Activated naive CD8-positive, alpha-beta T cell treated with anti-CD3 and anti-CD28 coated beads, Interleukin-2, amount 50 U/mL, for 16 hours (primary cell): Measurements from ENCODE around the gene ISYNA1.

Source experiments
- DNase-seq: peaks from one replicate; pipeline ENCODE4 v3.0.0-alpha.2; 2020; ENCODE audit warnings: low read depth, low spot score

ISYNA1 gene

DNA sequence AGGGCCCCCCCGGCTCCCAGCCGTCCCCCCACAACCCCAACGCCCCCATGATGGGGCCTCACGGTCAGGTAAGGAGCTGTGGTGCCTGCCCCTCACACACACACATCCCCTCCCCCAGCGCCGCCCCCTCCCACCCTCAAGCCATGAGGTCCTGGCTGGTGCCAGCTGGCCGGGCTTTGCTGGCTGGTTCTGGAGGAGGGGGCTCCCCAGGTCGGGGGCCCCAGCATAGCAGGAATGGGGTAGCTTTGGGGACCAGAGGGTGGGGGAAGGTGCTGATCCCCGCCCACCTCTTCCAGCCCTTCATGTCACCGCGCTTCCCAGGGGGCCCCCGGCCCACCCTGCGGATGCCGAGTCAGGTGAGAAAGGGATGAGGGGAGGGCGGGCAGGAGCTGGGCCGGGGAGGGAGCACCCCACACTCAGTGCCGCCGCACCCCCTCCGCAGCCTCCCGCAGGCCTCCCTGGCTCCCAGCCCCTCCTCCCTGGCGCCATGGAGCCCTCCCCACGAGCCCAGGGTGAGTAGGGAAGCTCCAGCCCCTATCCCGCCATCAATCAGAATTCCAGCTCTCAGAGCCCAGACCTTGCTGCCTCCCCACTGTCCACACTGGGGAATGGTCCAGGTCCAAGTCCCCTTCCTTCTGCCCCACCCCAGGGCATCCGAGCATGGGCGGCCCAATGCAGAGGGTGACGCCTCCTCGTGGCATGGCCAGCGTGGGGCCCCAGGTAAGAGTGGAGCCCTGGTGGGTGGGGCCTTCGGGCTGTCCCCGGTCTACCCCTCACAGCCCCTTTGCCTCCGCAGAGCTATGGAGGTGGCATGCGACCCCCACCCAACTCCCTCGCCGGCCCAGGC is 6.4 kb downstream of the ISYNA1 start:
- DNase-seq = no peak

DNA sequence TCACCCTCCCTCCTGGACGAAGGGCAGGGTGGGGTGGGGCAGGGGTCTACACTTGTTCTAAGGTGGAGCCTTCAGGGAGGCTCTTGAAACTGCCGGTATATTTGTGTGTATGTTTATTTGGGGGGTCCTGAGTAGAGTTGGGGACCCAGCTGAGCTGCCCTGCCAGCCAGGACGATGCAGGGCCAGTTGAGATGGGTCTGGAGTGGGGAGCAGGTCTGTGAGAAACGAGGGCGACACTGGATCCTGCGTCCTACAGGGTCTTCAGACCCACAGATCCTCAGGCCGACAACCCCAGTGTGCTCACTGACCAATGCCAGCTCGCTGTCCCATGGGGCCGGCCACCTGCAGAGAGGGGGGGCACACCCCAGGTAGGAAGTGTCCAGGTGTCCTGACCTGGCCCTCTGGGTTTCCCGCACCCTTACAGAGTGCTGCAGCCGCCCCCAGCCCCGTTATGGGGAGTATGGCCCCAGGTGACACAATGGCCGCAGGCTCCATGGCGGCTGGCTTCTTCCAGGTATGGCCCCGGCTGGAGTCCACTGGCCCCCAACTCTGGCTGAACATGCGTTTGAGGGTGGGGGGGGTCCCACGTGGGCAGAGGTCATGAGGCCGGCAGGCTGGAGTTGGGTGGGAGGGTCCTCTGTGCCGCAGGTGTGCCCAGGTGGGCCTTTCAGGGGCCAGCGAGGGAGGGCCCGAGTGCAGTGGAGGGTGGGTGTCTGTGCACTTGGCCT is 7.4 kb downstream of the ISYNA1 start:
- DNase-seq = no peak

- DNase-seq = no peak
These were observed 8.1 kb downstream of the ISYNA1 start for GRCh38 chr19:18429717-18430416.

DNA sequence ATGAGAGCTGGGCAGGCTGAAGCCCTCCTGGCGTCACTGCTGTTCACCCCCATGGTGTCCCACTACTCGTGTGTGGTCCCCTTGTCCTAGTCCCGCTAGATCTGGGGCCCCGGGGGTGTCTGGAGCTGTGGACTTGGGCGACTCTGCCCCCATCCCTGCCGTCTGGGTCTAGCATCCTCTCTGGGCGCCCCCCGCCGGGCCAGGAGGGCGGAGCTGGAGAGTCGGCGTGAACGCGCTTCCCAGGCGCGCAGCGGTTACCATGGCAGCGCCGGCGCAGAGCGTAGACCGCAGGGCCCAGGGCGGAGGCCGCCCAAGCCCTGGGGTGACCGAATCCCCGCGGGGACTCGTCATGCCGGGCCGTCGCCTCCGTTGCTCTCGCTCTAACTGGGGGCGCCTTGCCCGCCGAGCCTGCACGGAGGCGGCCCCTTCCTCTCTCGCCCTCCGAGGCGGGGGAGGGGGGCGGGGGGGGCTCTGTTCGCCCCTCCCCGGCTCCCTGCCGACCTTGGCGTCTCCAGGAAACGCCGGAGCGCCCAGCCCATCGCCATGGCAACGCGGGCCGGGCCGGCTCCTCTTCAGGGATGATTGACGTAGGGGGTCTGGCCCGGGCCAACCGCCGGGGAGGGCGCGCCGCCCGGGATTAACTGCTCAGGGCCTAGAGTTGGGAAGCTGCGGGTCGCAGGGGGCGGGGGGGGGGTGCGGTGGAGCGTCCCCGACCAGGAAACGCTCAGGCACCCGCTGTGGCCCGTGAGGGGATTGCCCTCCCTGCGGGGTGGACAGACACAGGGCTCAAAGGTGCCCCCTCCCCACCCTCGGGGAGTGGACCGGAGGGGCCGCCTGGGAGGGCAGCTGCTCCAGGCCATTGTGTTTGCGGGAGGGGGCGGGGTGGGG is 8.9 kb downstream of the ISYNA1 start:
- no peak for DNase-seq

- no peak for DNase-seq
These were observed 9.7 kb downstream of the ISYNA1 start for GRCh38 chr19:18428173-18428786.

GRCh38 chr19:18427743-18428113 is 10.2 kb downstream of the ISYNA1 start:
- DNase-seq = no peak

DNA sequence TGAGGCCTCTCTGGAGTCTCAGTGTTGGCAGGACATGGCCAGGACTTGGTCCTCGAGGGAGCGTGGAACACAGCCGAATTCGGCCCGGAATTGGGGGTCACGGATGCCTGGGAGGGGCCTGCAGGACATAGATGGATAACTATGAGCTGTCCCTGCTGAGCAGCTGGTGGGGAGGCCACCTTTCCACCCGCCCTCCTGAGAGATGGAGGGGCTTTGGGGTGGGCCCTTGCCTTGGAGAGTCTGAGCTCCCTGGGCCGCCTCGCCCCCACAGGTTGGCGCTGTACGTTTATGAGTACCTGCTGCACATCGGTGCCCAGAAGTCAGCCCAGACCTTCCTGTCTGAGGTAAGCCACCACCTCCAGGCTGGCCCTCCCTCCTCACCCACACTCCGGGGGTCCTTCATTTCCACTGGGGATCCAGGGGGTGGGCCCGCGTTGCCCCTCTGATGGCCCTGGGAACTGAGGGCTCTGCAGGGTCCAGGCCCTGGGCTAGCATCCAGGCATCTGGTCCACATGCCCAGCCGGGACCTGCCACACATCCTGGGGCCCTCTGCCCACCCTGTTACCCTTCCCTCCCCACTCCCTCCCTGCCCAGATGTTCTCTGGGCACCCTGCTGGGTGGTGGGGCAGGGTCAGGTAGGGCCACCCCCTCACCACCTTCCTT is 10.7 kb downstream of the ISYNA1 start:
- DNase-seq = no peak

- no peak for DNase-seq
These were observed 11.5 kb downstream of the ISYNA1 start for GRCh38 chr19:18426416-18426767.

DNA sequence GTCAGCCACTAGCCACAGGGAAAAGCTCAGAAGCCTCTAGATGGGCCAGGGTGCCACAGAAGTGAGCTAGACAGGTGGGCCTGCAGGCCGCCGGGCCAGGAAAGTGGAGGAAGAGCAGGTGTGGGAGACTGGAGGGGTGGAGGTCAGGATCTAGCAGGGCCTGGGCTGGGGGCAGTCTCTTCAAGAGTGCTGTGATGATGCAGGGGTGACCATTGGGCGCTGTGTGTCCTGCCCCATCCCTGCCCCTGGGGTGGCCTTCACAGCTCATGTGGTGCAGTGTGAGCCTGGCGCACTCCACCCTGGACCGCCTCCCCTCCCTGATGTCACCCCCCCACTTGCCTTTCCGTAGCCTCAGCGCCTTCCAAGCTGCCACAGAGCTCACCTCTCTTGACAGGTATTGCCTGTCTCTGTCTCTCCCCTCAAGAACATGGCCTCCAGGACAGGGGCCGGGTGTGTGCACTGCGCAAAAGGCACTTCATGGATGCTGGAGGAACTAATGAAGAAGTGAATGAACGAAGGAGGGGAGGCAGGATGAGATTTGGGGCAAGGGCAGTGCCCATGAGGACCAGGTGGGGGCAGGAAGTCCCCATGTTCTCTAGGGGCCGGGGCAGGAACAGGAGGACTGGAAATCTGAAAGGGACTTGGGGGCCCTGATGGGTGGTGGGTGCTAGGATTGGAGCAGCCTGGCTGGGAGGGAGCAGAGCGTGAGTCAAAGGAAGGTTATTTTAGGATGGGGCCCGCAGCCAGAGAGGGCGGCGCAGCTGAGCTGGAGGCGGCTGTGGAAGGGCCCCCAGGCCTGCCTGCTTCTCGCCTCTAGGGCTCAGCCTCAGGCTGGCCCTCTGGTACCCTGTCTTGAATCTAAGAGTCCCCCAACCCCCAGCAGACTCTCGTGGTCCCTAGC is 12.2 kb downstream of the ISYNA1 start:
- DNase-seq = no peak

GRCh38 chr19:18424890-18425514 is 12.9 kb downstream of the ISYNA1 start:
- DNase-seq = no peak

- no peak for DNase-seq
These were observed 13.6 kb downstream of the ISYNA1 start for GRCh38 chr19:18424122-18424889.

GRCh38 chr19:18423258-18424020 is 14.5 kb downstream of the ISYNA1 start:
- no peak for DNase-seq

GRCh38 chr19:18422530-18423191 is 15.3 kb downstream of the ISYNA1 start:
- DNase-seq = no peak

- DNase-seq = no peak
These were observed 16.5 kb downstream of the ISYNA1 start for GRCh38 chr19:18421371-18421959.

- DNase-seq = no peak
These were observed 17.0 kb downstream of the ISYNA1 start for GRCh38 chr19:18420930-18421329.

- DNase-seq = no peak
These were observed 18.1 kb downstream of the ISYNA1 start for GRCh38 chr19:18419699-18420460.
